GM19463 (cell line): ENCODE results near the gene SLC34A2.
"Not testable (repeated sequence)": the region's sequence is repeated elsewhere in the genome, so short reads cannot be mapped to it uniquely, and the experiment has no call there.

Experiments used
- ATAC-seq: cut with Tn5 transposase; IDR thresholded peaks from one replicate; pipeline ENCODE4 v1.9.1; 2021; ENCODE audit warnings: mild to moderate bottlenecking, moderate library complexity; ENCODE audit not compliant: unreplicated experiment

The SLC34A2 gene

DNA sequence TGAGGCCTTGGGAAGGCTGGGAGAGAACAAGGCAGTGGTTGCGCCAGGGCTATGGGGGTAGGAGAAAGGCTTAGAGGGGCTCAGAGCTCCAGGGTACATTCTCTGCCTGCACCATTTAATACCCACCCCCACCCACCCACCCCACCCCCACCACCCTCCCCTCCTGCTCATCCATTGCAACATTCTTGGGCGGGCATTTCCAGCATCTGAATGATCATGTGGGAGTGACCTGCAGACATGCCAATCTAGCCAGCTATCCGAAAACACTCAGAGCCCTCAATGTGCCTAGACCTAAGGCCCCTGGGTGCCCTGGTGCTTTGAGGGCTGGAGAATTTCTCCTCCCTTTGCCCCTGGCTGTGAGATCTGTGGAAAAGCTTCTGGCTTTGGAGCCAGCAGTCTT is 3.1 kb downstream of the SLC34A2 start:
- no peak for ATAC-seq

DNA sequence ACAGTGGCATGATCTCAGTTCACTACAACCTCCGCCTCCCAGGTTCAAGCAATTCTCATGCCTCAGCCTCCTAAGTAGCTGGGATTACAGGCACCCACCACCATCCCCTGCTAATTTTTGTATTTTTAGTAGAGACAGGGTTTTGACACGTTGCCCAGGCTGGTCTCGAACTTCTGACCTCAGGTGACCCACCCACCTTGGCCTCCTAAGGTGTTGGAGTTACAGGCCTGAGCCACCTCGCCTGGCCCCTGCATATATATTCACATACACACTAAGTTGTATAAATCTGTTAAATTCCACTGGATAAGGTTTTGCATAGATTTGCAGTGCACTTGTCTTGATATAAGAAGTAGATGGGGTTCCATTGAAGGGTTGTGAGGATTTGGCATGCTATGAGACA is 5.8 kb downstream of the SLC34A2 start:
- ATAC-seq, result not testable (repeated sequence)

DNA sequence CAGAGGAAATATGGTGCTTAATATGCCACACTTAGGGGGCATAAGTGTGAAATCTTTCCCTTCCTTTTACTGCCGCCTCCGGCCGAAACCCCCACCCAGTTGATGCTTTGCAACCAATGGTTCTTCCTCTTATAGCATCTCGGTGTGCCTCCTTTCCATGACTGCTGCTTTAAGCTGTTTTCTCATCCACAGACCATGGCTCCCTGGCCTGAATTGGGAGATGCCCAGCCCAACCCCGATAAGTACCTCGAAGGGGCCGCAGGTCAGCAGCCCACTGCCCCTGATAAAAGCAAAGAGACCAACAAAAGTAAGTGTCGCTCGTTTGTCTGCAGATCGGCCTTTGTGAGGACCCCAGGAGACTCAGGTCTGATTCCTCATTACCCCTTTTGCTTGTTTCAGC is 6.7 kb downstream of the SLC34A2 start:
- no peak for ATAC-seq

DNA sequence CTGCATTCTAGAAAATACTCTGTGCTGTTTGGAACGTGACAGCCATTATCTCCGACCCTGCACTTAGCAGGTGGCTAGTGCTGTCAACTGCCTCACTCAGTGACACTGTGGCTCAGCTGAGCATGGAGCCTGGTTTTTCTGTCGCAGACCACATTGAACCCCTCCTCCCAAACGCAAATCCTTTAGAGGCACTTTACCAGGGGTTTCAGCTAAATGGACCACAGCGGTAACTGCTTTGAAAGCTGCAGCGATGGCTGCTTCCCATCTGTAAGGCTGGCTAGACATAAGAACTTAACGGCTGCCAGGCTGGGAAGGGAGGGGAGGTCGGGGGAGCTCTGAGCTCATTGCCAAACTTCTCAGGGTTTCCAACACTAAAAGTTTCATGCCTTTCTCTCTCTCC is 8.1 kb downstream of the SLC34A2 start:
- no peak for ATAC-seq

GRCh38 chr4:25666031-25666630 is 10.5 kb downstream of the SLC34A2 start:
- ATAC-seq, result no peak

DNA sequence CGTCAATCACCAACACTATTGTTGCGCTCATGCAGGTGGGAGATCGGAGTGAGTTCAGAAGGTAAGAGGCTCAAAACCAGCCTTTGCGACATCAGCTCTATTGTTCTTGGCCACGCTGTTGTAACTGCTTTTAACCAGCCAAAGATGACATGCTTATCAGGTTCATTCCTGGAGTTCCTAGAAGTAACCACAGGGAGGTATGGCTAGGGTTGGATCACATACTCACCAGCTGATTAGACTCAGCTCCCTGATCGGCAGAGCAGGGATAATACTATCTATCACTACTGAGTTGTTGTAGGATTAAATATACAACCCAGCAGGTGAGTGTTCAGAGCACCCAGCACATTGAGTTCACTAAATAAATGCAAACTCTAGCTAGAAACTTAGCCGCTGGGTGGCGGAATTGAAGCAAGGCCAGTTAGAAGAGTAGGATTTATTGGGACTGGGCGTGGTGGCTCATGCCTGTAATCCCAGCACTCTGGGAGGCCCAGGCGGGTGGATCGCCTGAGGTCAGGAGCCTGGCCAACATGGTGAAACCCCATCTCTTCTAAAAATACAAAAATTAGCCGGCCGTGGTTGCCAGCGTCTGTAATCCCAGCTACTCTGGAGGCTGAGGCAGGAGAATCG is 12.4 kb downstream of the SLC34A2 start:
- no peak for ATAC-seq

GRCh38 chr4:25670991-25671390 is 15.3 kb downstream of the SLC34A2 start:
- no peak for ATAC-seq

- no peak for ATAC-seq
Observed at GRCh38 chr4:25672756-25673155, 17.1 kb downstream of the SLC34A2 start.

DNA sequence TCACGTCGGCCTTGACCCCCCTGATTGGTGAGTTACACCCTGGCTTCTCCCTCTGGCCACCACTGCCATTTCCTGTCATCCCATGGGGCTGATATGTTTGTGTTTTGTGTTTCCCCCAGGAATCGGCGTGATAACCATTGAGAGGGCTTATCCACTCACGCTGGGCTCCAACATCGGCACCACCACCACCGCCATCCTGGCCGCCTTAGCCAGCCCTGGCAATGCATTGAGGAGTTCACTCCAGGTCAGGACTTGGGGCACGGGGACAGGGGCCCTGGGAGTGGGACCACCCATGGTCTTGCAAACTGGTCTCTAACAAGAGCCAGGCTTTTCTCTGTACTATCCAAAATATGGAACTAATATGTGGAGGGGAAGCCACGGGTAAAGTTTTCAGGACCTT is 18.7 kb downstream of the SLC34A2 start:
- no peak for ATAC-seq

DNA sequence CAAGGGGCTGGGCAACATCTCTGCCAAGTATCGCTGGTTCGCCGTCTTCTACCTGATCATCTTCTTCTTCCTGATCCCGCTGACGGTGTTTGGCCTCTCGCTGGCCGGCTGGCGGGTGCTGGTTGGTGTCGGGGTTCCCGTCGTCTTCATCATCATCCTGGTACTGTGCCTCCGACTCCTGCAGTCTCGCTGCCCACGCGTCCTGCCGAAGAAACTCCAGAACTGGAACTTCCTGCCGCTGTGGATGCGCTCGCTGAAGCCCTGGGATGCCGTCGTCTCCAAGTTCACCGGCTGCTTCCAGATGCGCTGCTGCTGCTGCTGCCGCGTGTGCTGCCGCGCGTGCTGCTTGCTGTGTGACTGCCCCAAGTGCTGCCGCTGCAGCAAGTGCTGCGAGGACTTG is 20.6 kb downstream of the SLC34A2 start:
- ATAC-seq, result no peak

DNA sequence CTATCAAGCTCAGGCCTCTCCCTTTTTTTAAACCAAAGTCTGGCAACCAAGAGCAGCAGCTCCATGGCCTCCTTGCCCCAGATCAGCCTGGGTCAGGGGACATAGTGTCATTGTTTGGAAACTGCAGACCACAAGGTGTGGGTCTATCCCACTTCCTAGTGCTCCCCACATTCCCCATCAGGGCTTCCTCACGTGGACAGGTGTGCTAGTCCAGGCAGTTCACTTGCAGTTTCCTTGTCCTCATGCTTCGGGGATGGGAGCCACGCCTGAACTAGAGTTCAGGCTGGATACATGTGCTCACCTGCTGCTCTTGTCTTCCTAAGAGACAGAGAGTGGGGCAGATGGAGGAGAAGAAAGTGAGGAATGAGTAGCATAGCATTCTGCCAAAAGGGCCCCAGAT is 21.5 kb downstream of the SLC34A2 start:
- no peak for ATAC-seq

DNA sequence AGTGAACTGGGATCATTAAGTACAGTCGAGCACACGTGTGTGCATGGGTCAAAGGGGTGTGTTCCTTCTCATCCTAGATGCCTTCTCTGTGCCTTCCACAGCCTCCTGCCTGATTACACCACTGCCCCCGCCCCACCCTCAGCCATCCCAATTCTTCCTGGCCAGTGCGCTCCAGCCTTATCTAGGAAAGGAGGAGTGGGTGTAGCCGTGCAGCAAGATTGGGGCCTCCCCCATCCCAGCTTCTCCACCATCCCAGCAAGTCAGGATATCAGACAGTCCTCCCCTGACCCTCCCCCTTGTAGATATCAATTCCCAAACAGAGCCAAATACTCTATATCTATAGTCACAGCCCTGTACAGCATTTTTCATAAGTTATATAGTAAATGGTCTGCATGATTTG is 22.3 kb downstream of the SLC34A2 start:
- no peak for ATAC-seq

DNA sequence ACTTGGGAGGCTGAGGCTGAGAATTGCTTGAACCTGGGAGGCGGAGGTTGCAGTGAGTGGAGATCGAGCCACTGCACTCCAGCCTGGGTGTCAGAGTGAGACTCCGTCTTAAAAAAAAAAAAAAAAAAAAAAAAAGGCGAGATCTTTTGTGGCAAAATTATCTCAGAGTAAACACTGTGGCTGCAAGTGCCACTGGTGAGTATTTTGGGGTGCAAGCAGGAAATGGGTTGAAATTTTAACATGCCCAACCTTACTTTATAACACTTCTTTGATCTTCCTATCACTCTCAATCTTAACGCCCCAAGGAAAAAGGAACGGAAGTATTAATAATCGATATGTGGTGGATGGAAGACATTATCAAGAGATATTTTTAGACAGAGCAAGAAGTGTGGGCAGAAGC is 32.1 kb downstream of the SLC34A2 start:
- no peak for ATAC-seq

GRCh38 chr4:25694466-25694865 is 38.8 kb downstream of the SLC34A2 start:
- no peak for ATAC-seq

DNA sequence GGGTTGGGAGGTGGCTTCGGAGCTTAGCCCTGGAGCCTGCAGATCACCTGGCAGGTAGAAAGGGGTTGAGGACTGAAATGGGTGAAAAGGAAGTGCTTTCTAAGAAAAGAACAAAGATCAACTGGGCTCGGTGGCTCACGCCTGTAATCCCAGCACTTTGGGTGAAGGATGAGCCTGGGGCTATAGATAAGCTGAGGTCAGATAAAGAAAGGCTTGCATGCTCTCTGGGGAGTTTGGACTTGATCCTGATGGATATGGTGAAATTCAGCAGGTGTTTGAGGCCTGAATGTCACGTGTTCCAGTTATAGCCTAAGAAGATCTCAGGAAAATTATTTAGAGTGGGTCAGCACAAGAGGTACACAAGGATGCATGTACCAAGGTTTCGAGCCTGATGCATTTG is 40.8 kb downstream of the SLC34A2 start:
- no peak for ATAC-seq

GRCh38 chr4:25697516-25697915 is 41.9 kb downstream of the SLC34A2 start:
- no peak for ATAC-seq

DNA sequence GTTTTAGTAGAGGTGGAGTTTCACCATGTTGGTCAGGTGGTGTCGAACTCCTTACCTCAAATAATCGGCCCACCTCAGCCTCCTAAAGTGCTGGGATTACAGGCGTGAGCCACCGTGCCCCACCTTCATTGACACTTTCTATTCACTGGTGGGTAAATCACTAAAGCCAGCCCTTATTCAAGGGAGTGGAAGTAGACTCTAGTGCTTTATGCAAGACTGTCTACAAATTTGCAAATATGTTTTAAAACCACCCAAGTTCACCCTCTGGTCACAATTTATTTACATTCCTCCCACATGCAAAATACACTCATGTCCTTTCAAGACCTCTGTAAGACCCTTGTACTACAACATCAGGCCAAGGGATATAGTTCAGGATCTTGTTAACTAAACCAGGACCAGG is 45.0 kb downstream of the SLC34A2 start:
- no peak for ATAC-seq

DNA sequence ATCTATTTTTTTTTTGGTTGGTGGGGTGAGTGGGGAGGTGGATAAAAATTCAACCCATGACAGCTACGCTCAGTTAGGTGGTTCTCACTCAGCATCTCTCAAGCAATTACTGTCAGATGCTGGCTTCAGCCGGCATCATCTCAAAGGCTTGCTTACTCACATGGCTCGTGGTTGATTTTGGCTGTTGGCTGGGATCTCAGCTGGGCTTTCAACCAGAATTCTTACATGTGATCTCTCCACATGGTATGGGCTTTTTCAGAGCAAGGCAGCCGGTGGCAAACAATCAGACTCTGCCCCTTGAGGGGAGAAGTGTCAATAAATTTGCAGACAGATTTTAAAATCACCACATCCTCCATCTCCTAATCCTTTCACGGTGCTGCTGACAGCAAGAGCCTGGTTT is 47.2 kb downstream of the SLC34A2 start:
- ATAC-seq, result no peak

GRCh38 chr4:25703731-25704388 is 48.2 kb downstream of the SLC34A2 start:
- ATAC-seq, result no peak

GRCh38 chr4:25704516-25704915 is 48.9 kb downstream of the SLC34A2 start:
- no peak for ATAC-seq

DNA sequence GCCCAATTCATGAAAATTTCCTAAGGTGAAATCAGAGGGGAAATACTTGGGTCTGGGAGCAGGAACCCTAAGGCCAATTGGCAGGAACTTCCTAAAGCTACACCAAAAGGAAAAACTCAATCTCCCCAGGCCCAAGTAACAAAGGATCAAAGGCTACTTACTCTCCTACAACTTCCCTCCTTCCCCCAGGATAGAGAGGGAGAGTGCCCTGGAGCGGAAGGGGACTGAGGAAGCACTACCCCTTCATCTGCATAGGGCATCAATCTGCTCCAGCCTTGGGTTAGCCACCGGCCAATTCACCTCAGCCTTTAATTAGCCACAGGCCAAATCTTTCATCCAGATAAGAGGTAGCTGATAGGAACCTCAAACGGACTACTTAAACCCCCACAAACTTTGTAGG is 55.0 kb downstream of the SLC34A2 start:
- no peak for ATAC-seq

GRCh38 chr4:25712611-25713010 is 57.0 kb downstream of the SLC34A2 start:
- no peak for ATAC-seq

DNA sequence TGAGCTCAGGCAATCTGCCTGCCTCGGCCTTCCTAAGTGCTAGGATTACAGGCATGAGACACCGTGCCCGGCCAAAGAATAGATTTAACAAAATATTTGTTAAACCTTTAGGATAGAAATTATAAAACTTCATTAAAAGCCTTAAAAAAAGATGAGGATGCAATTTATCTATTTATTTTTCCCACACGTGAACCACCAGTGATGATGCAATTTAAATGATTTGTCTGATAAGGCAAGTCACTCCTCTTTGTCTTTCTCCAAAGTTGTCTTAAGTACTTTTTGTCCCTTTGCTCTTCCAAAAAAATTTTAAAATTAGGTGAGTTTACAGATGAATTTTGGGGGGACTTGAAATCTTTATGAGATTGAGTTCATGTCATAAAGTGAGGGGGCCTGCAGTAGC is 58.2 kb downstream of the SLC34A2 start:
- no peak for ATAC-seq
